HG03575 (cell line): ENCODE results near the gene GLG1.

Source experiments
- ATAC-seq: cut with Tn5 transposase; IDR thresholded peaks from one replicate; pipeline ENCODE4 v1.9.1; 2021; ENCODE audit not compliant: unreplicated experiment, insufficient number of reproducible peaks, low FRiP score; ENCODE audit errors: extremely low read depth

The GLG1 gene

GRCh38 chr16:74500907-74501306 is 106.0 kb downstream of the GLG1 start:
- no peak for ATAC-seq

GRCh38 chr16:74499114-74499513 is 107.8 kb downstream of the GLG1 start:
- no peak for ATAC-seq

GRCh38 chr16:74497761-74498160 is 109.2 kb downstream of the GLG1 start:
- ATAC-seq, result no peak

- no peak for ATAC-seq
These were observed 110.9 kb downstream of the GLG1 start for GRCh38 chr16:74496054-74496453.

- no peak for ATAC-seq
These were observed 113.9 kb downstream of the GLG1 start for GRCh38 chr16:74492976-74493375.

- ATAC-seq, result no peak
These were observed 119.0 kb downstream of the GLG1 start for GRCh38 chr16:74487634-74488495.

- ATAC-seq, result no peak
These were observed 121.0 kb downstream of the GLG1 start for GRCh38 chr16:74485916-74486315.

- no peak for ATAC-seq
These were observed 126.5 kb downstream of the GLG1 start for GRCh38 chr16:74480150-74481029.

- no peak for ATAC-seq
These were observed 129.7 kb downstream of the GLG1 start for GRCh38 chr16:74477226-74477625.

- ATAC-seq, result no peak
These were observed 132.5 kb downstream of the GLG1 start for GRCh38 chr16:74474416-74474815.

- no peak for ATAC-seq
These were observed 134.4 kb downstream of the GLG1 start for GRCh38 chr16:74472540-74472939.

- ATAC-seq, result no peak
These were observed 134.9 kb downstream of the GLG1 start for GRCh38 chr16:74472010-74472409.

GRCh38 chr16:74469946-74470478 is 136.9 kb downstream of the GLG1 start:
- no peak for ATAC-seq

- no peak for ATAC-seq
These were observed 137.9 kb downstream of the GLG1 start for GRCh38 chr16:74468807-74469525.

GRCh38 chr16:74466872-74467271 is 140.0 kb downstream of the GLG1 start:
- ATAC-seq, result peak; percentile 53

GRCh38 chr16:74465851-74466685 is 140.8 kb downstream of the GLG1 start:
- ATAC-seq, result no peak

GRCh38 chr16:74465281-74465680 is 141.6 kb downstream of the GLG1 start:
- no peak for ATAC-seq

GRCh38 chr16:74463888-74464287 is 143.0 kb downstream of the GLG1 start:
- no peak for ATAC-seq
